ENCODE data around the gene ANKRD24.

DNA sequence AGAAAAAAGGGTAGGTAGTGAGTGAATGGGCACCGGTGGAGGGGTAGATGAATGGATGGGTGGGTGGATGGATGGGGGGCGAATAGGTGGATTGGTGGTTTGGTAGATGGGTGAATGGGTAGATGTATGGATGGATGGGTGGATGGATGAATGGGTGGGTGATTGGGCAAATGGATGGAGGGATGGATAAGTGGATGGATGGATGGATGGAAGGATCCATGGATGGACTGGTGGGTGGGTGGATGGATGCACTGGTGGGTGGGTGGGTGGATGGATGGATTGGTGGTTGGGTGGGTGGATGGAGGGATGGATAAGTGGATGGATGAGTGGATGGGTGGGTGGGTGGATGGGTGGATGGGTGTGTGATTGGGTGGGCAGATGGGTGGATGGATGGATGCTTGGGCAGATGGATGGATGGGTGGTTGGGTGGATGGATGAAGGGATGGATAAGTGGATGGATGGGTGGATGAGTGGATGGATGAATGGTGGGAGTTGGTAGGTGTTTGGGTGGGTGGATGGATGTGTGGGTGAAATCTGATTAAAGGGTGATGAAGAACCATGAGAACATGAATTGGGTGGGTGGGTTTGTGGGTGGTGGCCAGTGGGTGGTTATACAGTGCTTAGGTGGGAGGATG, 2.3 kb downstream of the ANKRD24 start:
- TF ChIP-seq, protein P1, sequence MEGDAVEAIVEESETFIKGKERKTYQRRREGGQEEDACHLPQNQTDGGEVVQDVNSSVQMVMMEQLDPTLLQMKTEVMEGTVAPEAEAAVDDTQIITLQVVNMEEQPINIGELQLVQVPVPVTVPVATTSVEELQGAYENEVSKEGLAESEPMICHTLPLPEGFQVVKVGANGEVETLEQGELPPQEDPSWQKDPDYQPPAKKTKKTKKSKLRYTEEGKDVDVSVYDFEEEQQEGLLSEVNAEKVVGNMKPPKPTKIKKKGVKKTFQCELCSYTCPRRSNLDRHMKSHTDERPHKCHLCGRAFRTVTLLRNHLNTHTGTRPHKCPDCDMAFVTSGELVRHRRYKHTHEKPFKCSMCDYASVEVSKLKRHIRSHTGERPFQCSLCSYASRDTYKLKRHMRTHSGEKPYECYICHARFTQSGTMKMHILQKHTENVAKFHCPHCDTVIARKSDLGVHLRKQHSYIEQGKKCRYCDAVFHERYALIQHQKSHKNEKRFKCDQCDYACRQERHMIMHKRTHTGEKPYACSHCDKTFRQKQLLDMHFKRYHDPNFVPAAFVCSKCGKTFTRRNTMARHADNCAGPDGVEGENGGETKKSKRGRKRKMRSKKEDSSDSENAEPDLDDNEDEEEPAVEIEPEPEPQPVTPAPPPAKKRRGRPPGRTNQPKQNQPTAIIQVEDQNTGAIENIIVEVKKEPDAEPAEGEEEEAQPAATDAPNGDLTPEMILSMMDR (conservative IDR thresholded peaks at IDR 0.05 in 1 of 2, IDR thresholded peaks at IDR 0.05 in 1 of 2; ENCODE audit: extremely low read depth in 1 of 2, insufficient read depth in 1 of 2, low read depth in 1 of 2, low read length in 2 of 2): no peak
- no peak for TF ChIP-seq EZH2 (IDR thresholded peaks at IDR 0.05; ENCODE audit: borderline replicate concordance, low read length)
